KMS-11 (cell line): ENCODE measurements around the gene HELB.

Experiments
- H2AFZ ChIP-seq: fragments of 200-600 bp; sonication (generic); 2 replicates; pipeline ENCODE4 v1.6.1; 2016; ENCODE audit warnings: antibody characterized with exemption, mixed run types, low read depth
- H3K27ac ChIP-seq: fragments of 200-600 bp; sonication (generic); 2 replicates; pipeline ENCODE4 v1.6.1; 2016; ENCODE audit warnings: mild to moderate bottlenecking, mixed run types
- H3K27me3 ChIP-seq: fragments of 200-600 bp; sonication (generic); 2 replicates; pipeline ENCODE4 v1.6.1; 2017; ENCODE audit warnings: mild to moderate bottlenecking, low read depth, mixed run types, moderate library complexity; ENCODE audit not compliant: insufficient read depth
- H3K36me3 ChIP-seq: fragments of 200-600 bp; sonication (generic); 2 replicates; pipeline ENCODE4 v1.6.1; 2017; ENCODE audit warnings: mild to moderate bottlenecking, mixed run types; ENCODE audit not compliant: insufficient read depth
- H3K4me1 ChIP-seq: fragments of 200-600 bp; sonication (generic); 2 replicates; pipeline ENCODE4 v1.6.1; 2016; ENCODE audit warnings: mild to moderate bottlenecking, low read depth, mixed run types; ENCODE audit not compliant: poor library complexity, severe bottlenecking
- H3K4me2 ChIP-seq: fragments of 200-600 bp; sonication (generic); 2 replicates; pipeline ENCODE4 v1.7.0; 2016; ENCODE audit warnings: mild to moderate bottlenecking, mixed run types
- H3K4me3 ChIP-seq: fragments of 200-600 bp; sonication (generic); IDR thresholded peaks from 2 replicates; pipeline ENCODE4 v1.6.1; 2017; ENCODE audit warnings: low read depth, low read length, mixed read lengths; ENCODE audit not compliant: insufficient read depth
- H3K79me2 ChIP-seq: fragments of 200-600 bp; sonication (generic); 2 replicates; pipeline ENCODE4 v1.6.1; 2016; ENCODE audit warnings: low read depth, mixed run types; ENCODE audit not compliant: insufficient read depth
- H3K9ac ChIP-seq: fragments of 200-600 bp; sonication (generic); 2 replicates; pipeline ENCODE4 v1.6.1; 2016; ENCODE audit warnings: mild to moderate bottlenecking, mixed run types
- H4K20me1 ChIP-seq: fragments of 200-600 bp; sonication (generic); 2 replicates; pipeline ENCODE4 v1.6.1; 2016; ENCODE audit warnings: mild to moderate bottlenecking, mixed run types; ENCODE audit not compliant: insufficient read depth
- TF ChIP-seq, protein P1 (sequence below): fragments of 200-600 bp; sonication (generic); conservative IDR thresholded peaks from 2 replicates; pipeline ENCODE4 v1.6.1; 2017; ENCODE audit warnings: low read depth, mild to moderate bottlenecking, antibody characterized with exemption, low read length, moderate library complexity, mixed read lengths

HELB gene

GRCh38 chr12:66270613-66271012 is 31.7 kb upstream of the HELB start:
- TF ChIP-seq, protein P1, sequence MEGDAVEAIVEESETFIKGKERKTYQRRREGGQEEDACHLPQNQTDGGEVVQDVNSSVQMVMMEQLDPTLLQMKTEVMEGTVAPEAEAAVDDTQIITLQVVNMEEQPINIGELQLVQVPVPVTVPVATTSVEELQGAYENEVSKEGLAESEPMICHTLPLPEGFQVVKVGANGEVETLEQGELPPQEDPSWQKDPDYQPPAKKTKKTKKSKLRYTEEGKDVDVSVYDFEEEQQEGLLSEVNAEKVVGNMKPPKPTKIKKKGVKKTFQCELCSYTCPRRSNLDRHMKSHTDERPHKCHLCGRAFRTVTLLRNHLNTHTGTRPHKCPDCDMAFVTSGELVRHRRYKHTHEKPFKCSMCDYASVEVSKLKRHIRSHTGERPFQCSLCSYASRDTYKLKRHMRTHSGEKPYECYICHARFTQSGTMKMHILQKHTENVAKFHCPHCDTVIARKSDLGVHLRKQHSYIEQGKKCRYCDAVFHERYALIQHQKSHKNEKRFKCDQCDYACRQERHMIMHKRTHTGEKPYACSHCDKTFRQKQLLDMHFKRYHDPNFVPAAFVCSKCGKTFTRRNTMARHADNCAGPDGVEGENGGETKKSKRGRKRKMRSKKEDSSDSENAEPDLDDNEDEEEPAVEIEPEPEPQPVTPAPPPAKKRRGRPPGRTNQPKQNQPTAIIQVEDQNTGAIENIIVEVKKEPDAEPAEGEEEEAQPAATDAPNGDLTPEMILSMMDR, result no peak
- Histone ChIP-seq H2AFZ (no peak overlapping the region), H3K4me2 (no peak overlapping the region), H3K27ac (no peak overlapping the region), H3K27me3 (no peaks in the 10 kb centered on the region), H3K4me1 (peaks cover 11% of the 10 kb centered on the region), H4K20me1 (no peaks in the 10 kb centered on the region), H3K9ac (no peak overlapping the region), H3K36me3 (no peaks in the 10 kb centered on the region), H3K79me2 (no peaks in the 10 kb centered on the region), H3K4me3 (no peak overlapping the region)

DNA sequence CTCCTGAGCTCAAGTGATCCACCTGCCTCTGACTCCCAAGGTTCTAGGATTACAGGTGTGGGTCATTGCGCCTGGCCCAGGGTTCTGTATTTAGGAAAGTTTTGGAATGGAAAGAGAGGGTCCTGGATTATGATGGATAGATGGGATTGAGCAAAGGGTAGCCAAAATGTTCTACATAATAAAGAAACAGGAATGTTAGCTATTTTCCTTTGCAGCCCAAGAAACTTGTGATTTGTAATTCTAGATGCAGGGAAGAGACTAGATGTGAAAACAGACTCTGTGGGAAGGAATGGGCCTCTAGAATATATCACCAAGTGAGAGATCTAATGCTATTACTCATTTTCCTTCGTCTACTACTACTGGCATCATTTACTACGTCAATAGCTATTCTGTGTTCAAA is 29.6 kb upstream of the HELB start:
- no peaks in the 10 kb centered on the region for H3K27me3 ChIP-seq
- H3K9ac ChIP-seq, result no peak overlapping the region
- H4K20me1 ChIP-seq, result no peaks in the 10 kb centered on the region
- H3K4me1 ChIP-seq, result peaks cover 6% of the 10 kb centered on the region
- H3K79me2 ChIP-seq, result no peaks in the 10 kb centered on the region
- no peak overlapping the region for H2AFZ ChIP-seq
- TF ChIP-seq, protein P1, result no peak
- no peak overlapping the region for H3K4me3 ChIP-seq
- H3K36me3 ChIP-seq, result no peaks in the 10 kb centered on the region
- no peak overlapping the region for H3K27ac ChIP-seq
- no peak overlapping the region for H3K4me2 ChIP-seq

GRCh38 chr12:66273147-66273546 is 29.1 kb upstream of the HELB start:
- H3K4me1 ChIP-seq, result peaks cover 6% of the 10 kb centered on the region
- H3K9ac ChIP-seq, result no peak overlapping the region
- H3K4me3 ChIP-seq, result no peak overlapping the region
- no peaks in the 10 kb centered on the region for H3K79me2 ChIP-seq
- no peak overlapping the region for H3K27ac ChIP-seq
- H3K36me3 ChIP-seq, result no peaks in the 10 kb centered on the region
- no peaks in the 10 kb centered on the region for H4K20me1 ChIP-seq
- TF ChIP-seq, protein P1, result no peak
- H3K4me2 ChIP-seq, result no peak overlapping the region
- H3K27me3 ChIP-seq, result no peaks in the 10 kb centered on the region
- H2AFZ ChIP-seq, result no peak overlapping the region

GRCh38 chr12:66275040-66275439 is 27.3 kb upstream of the HELB start:
- H3K27me3 ChIP-seq, result no peaks in the 10 kb centered on the region

More at GRCh38 chr12:66275040-66275439, 27.3 kb upstream of the HELB start:
- H4K20me1 ChIP-seq, result no peaks in the 10 kb centered on the region
- no peak overlapping the region for H3K9ac ChIP-seq
- H3K27ac ChIP-seq, result no peak overlapping the region
- H3K4me1 ChIP-seq, result peaks cover under 1% of the 10 kb centered on the region
- TF ChIP-seq, protein P1, result no peak
- no peak overlapping the region for H3K4me2 ChIP-seq
- no peak overlapping the region for H2AFZ ChIP-seq
- H3K79me2 ChIP-seq, result no peaks in the 10 kb centered on the region
- H3K36me3 ChIP-seq, result no peaks in the 10 kb centered on the region
- H3K4me3 ChIP-seq, result no peak overlapping the region
